Thyroid gland (tissue), 4 donors: Measurements from ENCODE around the gene ABCA9. TPM values are rescaled to one million over a fixed set of nuclear protein-coding genes. Genes with fewer than 3 reads are reported as not detected.

ENCODE experiments used
- DNase-seq, 2 donors: peaks; one replicate each; pipeline ENCODE4 v3.0.0-alpha.2; 2019
- H3K27ac ChIP-seq, 3 donors: fragments of 200-600 bp; sonication (generic); 1 replicate in 2 of 3; 2 replicates in 1 of 3; pipeline ENCODE4 v1.5.1; 2016 to 2019; ENCODE audit warnings: mild to moderate bottlenecking in 1 of 3, moderate library complexity in 1 of 3
- H3K27me3 ChIP-seq: fragments of 200-600 bp; sonication (generic); one replicate; pipeline ENCODE4 v1.5.1; 2019
- H3K36me3 ChIP-seq, 2 donors: fragments of 200-600 bp; sonication (generic); one replicate each; pipeline ENCODE4 v1.5.1; 2016 to 2019
- H3K4me1 ChIP-seq, 2 donors: fragments of 200-600 bp; sonication (generic); one replicate each; pipeline ENCODE4 v1.5.1; 2017 to 2019
- H3K4me3 ChIP-seq, 3 donors: fragments of 200-600 bp; sonication (generic); replicated peaks in 1 of 3; 1 replicate in 2 of 3; 2 replicates in 1 of 3; pipeline ENCODE4 v1.5.1; 2016; ENCODE audit warnings: mild to moderate bottlenecking in 1 of 3
- H3K9me3 ChIP-seq: fragments of 200-600 bp; sonication (generic); one replicate; pipeline ENCODE4 v1.5.1; 2017
- CTCF ChIP-seq, 6 experiments: fragments of 200-600 bp in 3 of 6; fragments of 450-650 bp in 3 of 6; sonication (generic) in 3 of 6; IDR thresholded peaks; one replicate each; pipeline ENCODE4 v1.5.1; 2016 to 2019; ENCODE audit warnings: antibody characterized with exemption in 6 of 6, mild to moderate bottlenecking in 2 of 6, inconsistent platforms in 1 of 6, moderate library complexity in 1 of 6
- POLR2A ChIP-seq, 2 donors: fragments of 450-650 bp; IDR thresholded peaks; one replicate each; pipeline ENCODE4 v1.6.1; 2017; ENCODE audit warnings: antibody characterized with exemption in 2 of 2, mild to moderate bottlenecking in 2 of 2, moderate library complexity in 1 of 2
- WGBS, 2 donors: methylation state at CpG; one replicate each; pipeline ENCODE4 v1.1.5; 2017; 5-methylcytosine and 5-hydroxymethylcytosine counted together
- intact Hi-C: fragments of 100-400 bp; cut with DNase I; formaldehyde crosslinking; loops from one replicate; pipeline ENCODE4 v1.15.1; 2023
- total RNA-seq, 4 donors: library from RNA; depleted of rRNA; stranded (reverse); fragments of >200 nt; gene quantifications; one replicate each; pipeline ENCODE4 v1.2.3, GENCODE V29; 2016

Gene ABCA9
- total RNA-seq, 4 donors from 2014 or later = 11.9 to 40.2 (median 25.4) TPM

DNA sequence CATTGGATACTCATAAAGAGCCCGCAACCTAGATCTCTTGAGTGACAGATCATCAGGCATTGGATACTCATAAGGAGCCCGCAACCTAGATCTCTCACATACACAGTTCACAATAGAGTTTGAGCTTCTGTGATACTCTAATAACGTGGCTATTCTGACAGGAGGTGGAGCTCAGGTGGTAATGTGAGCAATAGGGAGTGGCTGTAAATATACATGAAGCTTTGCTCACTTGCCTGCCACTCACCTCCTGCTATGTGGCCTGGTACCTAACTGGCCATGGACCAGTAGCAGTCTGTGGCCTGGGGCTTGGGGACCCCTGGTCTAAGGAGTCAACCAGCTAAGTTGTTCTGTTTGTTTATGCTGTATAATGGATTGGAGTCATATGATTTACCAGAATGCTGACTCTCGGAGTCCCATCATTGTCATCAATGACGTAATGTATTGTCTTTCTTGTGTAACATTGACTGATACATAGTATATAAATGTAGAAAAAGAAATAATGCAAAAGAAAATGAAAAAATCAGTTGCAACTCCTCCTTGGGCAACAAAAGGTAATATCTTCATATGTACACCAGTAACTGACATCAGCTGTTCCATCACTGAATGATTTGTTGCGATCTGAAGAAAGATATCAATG is 17.5 kb downstream of the ABCA9 start:
- WGBS, 2 donors = 93% methylated on average over 6 of the region's 6 CpGs
- Histone ChIP-seq H3K27ac (no peak overlapping the region), H3K9me3 (no peaks in the 10 kb centered on the region), H3K27me3 (no peaks in the 10 kb centered on the region), H3K4me3 (no peak overlapping the region), H3K36me3 (peaks cover 0 to 10% of the 10 kb centered on the region in 2 donors), H3K4me1 (peaks cover 0 to 4% of the 10 kb centered on the region in 2 donors)
- TF ChIP-seq CTCF (IDR thresholded peaks at IDR 0.05) = no peak
- TF ChIP-seq POLR2A (IDR thresholded peaks at IDR 0.05) = no peak
- intact Hi-C loops = no loop called here
- DNase-seq = no peak

DNA sequence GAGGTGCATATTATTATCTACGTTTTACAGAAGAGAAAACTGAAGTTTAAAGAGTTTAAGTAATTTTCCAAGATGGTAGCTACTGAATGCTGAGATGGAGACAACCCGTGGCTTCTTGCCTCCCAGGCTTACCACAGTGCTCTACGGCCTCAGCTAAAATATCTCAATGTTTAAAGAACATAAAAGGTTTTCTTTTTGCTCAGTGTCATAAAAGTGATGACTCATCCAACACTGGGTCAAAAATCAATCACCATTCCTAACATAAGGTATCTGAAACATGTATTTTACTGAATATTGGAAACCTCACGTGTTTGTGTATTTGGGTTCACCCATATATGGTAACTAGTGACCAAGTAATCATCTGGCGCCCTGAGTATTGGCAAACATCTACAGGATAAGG is 18.4 kb downstream of the ABCA9 start:
- H3K27ac ChIP-seq = no peak overlapping the region
- H3K9me3 ChIP-seq = no peaks in the 10 kb centered on the region
- H3K4me1 ChIP-seq = peaks cover 0 to 4% of the 10 kb centered on the region in 2 donors
- 86 to 92% methylated on average over 5 of the region's 5 CpGs for WGBS, 2 donors
- no peaks in the 10 kb centered on the region for H3K27me3 ChIP-seq
- DNase-seq = no peak
- no peak for TF ChIP-seq POLR2A (IDR thresholded peaks at IDR 0.05)
- TF ChIP-seq CTCF (IDR thresholded peaks at IDR 0.05) = no peak
- peaks cover 0 to 10% of the 10 kb centered on the region in 2 donors for H3K36me3 ChIP-seq
- intact Hi-C loops = no loop called here
- H3K4me3 ChIP-seq = no peak overlapping the region

DNA sequence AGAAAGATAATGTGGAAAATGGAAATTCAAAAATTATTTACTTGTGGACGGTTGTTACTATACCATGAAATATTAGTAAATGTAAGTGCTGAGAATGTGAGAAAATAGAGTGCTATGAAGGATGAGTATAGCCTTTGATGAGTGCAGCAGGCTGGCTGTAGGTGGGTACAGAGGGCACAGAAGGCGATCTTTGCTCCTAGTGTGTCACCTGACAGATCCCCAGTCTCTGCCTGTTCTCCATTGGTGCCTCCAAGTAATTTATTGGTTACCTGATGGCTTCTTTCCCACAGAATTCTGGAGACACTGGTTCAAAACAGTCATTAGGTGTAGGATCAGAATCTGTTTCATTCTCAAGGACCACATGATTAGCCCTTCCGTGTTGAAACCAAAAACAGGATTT is 28.9 kb downstream of the ABCA9 start:
- no peak for TF ChIP-seq POLR2A (IDR thresholded peaks at IDR 0.05)
- DNase-seq = no peak
- Histone ChIP-seq H3K9me3 (no peaks in the 10 kb centered on the region), H3K36me3 (no peaks in the 10 kb centered on the region), H3K4me1 (no peaks in the 10 kb centered on the region), H3K27ac (no peak overlapping the region), H3K4me3 (no peak overlapping the region), H3K27me3 (no peaks in the 10 kb centered on the region)
- WGBS, 2 donors = 89 to 91% methylated on average over 3 of the region's 3 CpGs
- intact Hi-C loops = no loop called here

- intact Hi-C loops = no loop called here
- Histone ChIP-seq H3K4me1 (no peaks in the 10 kb centered on the region), H3K9me3 (no peaks in the 10 kb centered on the region), H3K27ac (no peak overlapping the region), H3K36me3 (no peaks in the 10 kb centered on the region), H3K27me3 (no peaks in the 10 kb centered on the region), H3K4me3 (no peak overlapping the region)
- no peak for DNase-seq
- WGBS, 2 donors = 95 to 98% methylated on average over 1 of the region's 1 CpG
- no peak for TF ChIP-seq POLR2A (IDR thresholded peaks at IDR 0.05)
- no peak for TF ChIP-seq CTCF (IDR thresholded peaks at IDR 0.05)
Measured at GRCh38 chr17:69030169-69030568, 30.6 kb downstream of the ABCA9 start.

GRCh38 chr17:69018687-69019086 is 42.0 kb downstream of the ABCA9 start:
- WGBS, 2 donors = 83 to 84% methylated on average over 1 of the region's 1 CpG
- intact Hi-C loops = no loop called here
- Histone ChIP-seq H3K4me3 (no peak overlapping the region), H3K9me3 (no peaks in the 10 kb centered on the region), H3K4me1 (no peaks in the 10 kb centered on the region), H3K27ac (no peak overlapping the region), H3K36me3 (peaks cover 0 to 1% of the 10 kb centered on the region in 2 donors), H3K27me3 (no peaks in the 10 kb centered on the region)
- TF ChIP-seq POLR2A (IDR thresholded peaks at IDR 0.05) (no peak), CTCF (IDR thresholded peaks at IDR 0.05) (no peak)
- DNase-seq = no peak
